ENCODE results near the gene AHI1.

AHI1 gene

GRCh38 chr6:135449246-135449645 lies 48.3 kb downstream of the AHI1 start:
- no peak for DNase-seq

- DNase-seq, result no peak
Measured at GRCh38 chr6:135440087-135440792, 57.3 kb downstream of the AHI1 start.

DNA sequence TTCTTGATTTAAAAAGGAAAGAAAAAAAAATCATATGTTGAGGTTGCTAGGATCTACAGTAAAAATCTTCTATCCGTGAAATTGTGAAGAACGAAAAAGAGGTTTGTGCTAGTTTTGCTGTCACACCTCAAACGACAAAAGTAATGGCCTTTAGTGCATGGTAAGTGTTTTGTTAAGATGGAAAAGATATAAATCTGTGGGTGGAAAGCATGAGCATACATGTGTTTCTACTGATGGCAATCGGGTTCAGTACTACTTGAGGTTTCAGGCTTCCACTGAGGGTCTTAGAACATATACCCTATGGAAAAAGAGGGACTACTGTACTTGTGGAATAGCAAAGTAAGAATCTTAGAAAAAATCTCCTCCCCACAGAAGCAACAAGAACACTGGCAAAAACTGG lies 58.0 kb downstream of the AHI1 start:
- DNase-seq, result no peak

GRCh38 chr6:135438907-135439535 lies 58.5 kb downstream of the AHI1 start:
- no peak for DNase-seq

- no peak for DNase-seq
Measured at GRCh38 chr6:135434991-135435390, 62.5 kb downstream of the AHI1 start.

- no peak for DNase-seq
Measured at GRCh38 chr6:135434095-135434494, 63.4 kb downstream of the AHI1 start.

DNA sequence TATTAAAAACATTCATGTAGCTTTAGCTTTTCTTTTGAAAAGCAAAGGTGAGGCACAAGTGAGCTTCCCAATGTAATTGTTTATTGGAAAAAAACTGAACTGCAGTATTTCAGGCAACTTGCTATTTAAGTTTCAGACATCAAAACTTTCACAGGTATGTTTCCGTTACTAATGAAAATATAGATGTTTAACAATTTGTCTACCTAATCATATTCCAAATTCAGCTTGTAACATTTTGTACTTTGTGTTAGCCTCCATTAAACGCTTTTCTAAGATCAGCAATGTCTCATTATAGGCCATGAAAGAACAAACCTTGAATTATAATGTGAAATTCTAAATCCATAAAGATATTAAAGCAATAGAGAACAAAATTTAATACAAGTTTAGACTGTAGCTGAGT lies 69.5 kb downstream of the AHI1 start:
- no peak for DNase-seq

DNA sequence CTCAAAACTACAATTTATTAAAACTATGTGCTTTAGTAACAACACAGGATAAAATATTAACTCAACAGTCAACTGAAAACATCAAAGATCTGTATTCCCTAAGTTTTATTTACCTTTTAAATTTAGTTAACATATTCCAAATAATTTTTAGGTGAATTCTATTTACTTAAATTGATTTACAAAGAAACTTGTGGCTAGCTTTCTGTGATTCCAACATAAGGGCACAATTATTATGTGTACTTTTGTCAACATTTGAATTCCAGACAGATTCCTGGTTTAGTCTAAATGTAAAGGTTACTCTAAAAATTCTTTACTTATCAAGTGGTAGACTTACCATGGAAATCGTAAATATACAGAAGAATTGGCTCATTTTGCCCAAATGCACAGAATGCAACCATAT lies 70.7 kb downstream of the AHI1 start:
- no peak for DNase-seq

GRCh38 chr6:135424385-135424784 lies 73.2 kb downstream of the AHI1 start:
- no peak for DNase-seq

DNA sequence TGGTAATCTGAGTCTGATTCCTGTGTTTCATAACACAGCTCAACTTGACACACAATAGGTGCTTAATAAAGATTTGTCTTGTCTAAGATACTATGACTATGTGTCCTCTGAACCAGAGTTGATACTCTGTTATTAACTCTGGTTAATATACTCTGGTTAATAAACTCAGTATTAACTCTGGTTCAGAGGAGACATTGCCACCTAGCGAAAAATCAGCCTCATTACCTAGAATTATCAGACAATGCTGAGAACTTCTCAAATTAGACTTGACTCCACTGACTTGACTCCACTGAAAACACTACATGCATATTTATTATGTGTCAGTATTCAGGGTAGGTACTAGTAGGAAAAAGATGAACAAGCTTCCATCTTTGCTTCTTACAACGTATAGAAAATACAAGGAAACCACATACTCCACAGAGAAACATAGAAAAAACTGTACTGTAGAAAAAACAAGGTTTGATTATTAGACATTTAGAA lies 73.9 kb downstream of the AHI1 start:
- no peak for DNase-seq

DNA sequence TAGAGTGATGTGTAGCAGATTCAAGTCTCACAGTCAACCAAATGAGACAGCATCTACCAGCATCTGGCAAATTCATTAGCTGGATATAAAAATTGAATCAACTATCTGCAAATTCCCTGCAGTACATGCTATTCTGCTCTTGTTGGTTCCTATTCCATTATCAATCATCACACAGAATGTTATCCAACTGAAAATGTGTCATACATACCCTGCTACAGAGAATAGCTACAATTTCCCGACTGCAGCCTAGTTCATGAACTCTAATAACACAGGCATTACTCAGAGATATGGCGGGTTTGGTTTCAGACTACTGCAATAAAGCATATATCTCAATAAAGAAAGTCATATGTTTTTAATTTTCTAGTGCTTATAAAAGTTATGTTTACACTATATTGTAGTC lies 78.4 kb downstream of the AHI1 start:
- DNase-seq, result no peak

DNA sequence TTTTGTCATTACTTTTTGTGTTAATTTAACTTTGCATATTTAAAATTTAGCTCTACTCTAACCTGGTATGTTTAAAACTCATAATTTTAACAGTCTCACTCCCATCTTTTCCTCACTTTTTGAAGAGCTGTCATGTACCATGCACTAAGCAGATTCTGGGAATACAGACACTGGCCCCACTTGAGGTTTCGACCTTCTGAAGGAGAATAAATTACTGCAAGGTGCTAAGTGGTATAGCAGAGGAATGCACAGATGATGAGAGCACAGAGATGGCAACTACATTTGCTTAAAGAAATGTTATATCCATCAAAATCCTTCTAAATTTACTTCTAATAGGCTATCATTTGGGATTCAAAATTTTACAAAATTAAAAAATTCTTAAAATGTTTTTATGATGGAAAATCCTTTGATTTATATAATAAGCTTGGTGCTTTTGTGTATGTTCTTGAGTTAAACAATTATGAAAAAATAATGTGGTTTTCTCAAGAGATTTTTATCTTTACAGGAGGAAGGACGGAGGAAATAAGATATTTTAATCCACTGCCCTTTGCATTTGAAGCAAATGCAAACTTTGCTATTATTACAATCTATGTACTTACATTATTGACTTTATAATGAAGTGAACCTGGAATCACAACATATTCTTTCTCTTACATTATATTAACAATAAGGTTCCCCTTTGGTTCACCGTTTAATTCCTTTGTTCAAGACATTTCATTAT lies 79.3 kb downstream of the AHI1 start:
- no peak for DNase-seq

DNA sequence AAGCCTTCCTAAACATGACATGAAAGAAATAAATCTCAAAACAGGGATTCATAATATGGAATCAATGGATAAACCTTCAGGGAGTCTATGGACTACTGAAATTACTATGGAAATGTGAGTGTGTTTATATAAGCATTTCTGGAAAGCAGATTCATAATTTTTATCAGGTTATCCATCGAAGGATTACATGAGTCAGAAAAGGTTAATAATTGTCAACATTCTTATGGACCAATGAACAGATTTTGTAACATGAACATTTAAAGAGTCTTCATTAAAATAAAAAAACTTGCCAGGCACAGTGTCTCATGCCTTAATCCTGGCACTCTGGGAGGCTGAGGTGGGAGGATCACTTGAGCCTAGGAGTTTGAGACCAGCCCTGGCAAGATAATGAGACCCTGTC lies 84.8 kb downstream of the AHI1 start:
- DNase-seq, result no peak

DNA sequence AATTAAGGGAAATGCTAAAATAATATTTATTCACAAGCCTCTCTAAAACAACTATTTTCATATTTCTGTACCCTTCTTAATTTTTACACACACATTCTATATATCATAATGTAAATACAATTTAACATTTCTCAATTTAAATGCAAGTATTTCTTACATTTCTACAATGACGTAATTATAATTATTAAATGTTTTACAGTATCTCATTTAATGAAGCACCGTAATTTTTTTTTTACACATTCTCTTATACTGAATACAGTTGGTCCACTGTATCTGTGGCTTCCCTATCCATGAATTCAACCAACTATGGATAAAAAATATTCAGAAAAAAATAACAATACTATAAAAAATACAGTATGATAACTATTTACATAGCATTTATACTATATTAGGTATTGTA lies 85.7 kb downstream of the AHI1 start:
- DNase-seq, result no peak

DNA sequence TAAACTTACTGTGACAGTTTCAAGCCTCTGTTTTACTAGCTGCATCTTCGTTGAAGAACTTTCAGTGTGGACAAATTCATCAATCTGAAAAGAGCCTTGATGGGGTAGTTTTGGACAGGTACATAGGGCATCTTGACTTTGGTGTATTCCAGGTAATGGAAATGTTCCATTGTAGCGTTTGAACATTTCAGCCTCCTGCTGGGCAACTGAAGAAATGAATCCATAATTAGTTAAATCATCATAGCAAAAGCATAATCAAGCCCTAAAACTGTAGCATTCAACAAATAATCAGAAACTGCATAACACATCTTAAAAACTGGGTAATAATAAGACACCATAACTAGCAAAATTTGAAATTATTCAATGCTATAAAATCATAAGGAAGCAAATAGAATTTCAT lies 86.2 kb downstream of the AHI1 start:
- DNase-seq, result no peak

DNA sequence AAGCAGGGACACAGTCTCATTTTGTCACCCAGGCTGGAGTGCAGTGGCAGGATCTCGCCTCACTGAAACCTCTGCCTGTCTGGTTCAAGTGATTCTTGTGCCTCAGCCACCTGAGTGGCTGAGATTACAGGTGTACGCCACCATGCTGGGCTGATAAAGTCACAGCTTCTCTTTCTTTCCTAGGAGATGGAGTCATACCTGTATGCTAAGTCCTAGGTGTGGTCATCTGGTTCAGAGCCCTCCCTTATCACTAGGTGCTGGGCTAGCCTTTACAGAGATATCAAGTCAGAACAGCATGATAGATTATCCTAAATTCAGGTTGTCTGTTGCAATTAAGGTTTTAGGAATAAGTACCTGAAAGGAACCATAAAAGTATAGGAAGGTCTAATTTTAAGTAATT lies 86.7 kb downstream of the AHI1 start:
- no peak for DNase-seq

- no peak for DNase-seq
Measured at GRCh38 chr6:135403584-135403983, 94.0 kb downstream of the AHI1 start.

DNA sequence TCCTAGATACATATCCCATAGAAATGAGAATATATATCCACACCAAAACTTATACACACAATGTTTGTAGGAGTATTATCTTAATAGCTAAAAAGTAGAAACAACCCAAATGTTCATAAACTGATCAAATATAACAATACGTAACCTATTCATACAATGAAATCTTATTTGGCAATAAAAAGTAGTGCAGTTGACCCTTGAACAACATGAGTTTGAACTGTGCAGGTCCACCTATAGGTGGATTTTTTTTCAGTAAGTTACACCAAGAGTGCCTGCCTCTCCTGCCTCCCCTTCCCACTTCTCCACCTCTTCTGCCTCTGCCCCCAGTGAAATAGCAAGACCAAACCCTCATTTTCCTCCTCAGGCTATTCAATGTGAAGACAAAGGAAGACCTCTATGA lies 95.2 kb downstream of the AHI1 start:
- DNase-seq, result no peak

DNA sequence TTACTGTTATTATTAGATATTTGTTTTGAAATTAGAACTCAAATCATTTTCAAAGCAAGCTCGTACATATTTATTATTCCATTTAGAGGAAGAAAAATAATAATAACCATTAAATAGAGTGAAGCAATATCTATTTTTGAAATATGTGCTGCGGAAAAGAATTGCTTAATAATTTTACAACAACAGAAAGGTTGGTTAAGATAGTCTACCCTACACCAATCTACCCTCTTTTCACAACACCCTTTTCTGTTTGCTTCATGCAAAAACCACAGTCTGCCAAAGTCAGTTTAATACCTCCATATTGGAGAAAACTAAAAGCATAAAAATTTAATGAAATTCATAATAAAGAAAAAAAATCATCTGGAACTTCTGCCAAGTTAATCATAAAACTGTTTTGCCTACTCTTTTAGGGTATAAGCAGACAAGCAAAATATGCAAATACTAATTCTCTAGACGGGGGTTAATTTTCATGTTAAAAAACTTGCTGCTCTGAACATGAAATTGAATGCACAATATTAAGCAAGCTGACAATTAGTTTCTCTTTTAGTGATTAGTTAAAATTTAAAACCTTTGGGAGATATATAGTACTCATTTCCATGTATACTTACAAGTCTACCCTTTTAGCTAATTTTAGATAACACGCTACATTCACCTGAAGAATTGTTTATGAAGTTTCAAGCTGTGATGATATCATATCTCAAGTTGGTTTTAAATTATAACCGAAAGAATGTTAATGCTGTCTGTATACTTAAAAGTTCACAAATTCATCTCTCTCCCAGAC lies 100.2 kb downstream of the AHI1 start:
- DNase-seq, result no peak

DNA sequence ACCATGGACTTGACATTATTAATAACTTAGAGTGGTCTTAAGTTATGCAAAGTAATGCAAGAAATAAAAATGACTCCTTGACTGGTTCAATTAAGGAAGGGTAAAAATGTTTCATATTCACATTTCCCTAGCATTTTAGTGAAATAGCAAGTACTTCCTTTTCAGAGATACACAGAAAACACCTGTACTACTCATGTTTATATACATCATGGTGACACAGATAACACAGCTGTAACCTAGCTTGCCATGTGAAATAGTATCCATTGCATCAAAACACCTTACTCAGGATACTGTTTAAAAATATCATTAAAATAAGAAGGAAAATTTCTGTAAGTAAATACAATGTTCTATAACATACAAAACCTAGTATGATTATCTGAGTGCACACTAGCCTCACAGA lies 102.4 kb downstream of the AHI1 start:
- DNase-seq, result no peak

- no peak for DNase-seq
Measured at GRCh38 chr6:135393289-135393688, 104.3 kb downstream of the AHI1 start.

DNA sequence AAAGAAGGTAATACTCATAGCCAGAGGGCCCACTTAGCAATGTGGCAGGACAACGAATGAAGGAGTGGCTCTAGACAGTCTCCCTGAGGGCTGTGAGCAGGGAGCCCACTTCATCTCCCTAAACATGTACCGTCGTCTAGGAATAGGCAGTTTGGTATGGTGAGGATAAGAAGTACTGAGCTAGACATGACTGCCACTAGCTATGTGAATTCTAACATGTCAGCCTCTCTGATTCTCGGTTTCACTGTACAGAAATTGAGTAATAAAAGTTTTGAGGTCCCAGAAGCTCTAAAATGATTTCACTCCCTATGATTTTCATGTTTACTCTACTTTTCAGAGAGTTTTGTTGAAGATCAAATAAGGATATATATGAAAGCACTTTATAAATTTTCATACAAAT lies 107.1 kb downstream of the AHI1 start:
- no peak for DNase-seq

GRCh38 chr6:135385299-135385698 lies 112.2 kb downstream of the AHI1 start:
- no peak for DNase-seq

Measured in cortex of kidney (tissue), 1 donor.